Measurements from ENCODE around the gene TPSD1. TPM values are rescaled to one million over a fixed set of nuclear protein-coding genes. Genes with fewer than 3 reads are reported as not detected.
"Not testable (repeated sequence)": the region's sequence is repeated elsewhere in the genome, so short reads cannot be mapped to it uniquely, and the experiment has no call there.

TPSD1 gene
- polyA plus RNA-seq, 2 of the 4 experiments (the other 2 are of a cell fraction) = not detected

DNA sequence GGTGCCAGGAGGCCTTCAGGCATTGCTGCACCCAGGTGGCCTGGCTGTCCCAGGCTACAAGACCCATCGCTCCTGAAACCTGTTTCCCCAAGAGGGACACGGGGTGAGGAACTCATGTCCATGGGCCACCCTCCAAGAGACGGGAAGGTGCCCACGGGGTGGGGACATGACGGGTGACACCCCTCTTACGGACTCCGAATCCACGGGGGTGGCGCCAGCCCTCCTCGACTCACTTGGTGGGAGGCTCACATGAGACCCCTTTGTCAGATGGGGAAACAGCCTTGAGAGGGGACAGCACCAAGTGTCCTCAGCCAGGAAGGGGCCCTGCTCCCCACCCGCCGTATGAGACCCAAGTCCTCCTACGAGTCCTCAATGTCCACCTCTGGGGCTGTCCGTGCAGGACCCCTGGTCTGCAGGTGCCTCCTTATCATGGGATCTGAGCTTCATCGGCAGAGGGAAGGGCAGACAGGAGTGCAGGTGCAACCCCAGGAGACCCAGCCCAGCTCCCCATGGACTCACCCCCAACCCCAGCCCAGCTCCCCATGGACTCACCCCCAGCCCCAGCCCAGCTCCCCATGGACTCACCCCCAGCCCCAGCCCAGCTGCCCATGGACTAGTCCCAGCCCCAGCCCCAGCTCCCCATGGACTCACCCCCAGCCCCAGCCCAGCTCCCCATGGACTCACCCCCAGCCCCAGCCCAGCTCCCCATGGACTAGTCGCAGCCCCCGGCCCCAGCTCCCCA lies 25.2 kb upstream of the TPSD1 start:
- H3K9me3 ChIP-seq; H3K4me2 ChIP-seq; H3K4me3 ChIP-seq; FAIRE-seq; H3K4me1 ChIP-seq; H3K27ac ChIP-seq; DNase-seq (ENCODE audit: low read depth in 1 of 2, low spot score in 1 of 2); CTCF ChIA-PET; POLR2A ChIA-PET: not testable (repeated sequence)
- 70% methylated on average over 15 of the region's 17 CpGs for WGBS (ENCODE audit: missing lambda C conversion rate)
- ATAC-seq = 0 out of 6 replicates have a peak, but pooled peaks of 1 of the 2 experiments have one; percentile 1

DNA sequence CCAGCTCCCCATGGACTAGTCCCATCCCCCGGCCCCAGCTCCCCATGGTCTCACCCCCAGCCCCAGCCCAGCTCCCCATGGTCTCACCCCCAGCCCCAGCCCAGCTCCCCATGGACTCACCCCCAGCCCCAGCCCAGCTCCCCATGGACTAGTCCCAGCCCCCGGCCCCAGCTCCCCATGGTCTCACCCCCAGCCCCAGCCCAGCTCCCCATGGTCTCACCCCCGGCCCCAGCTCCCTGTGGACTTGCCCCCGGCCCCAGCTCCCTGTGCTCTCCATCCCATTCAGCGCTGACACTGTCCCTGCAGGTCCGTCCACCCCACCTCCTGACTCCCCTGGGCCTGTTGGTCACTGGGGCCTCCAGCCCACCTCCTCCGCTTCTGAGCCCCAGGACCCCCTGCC lies 24.6 kb upstream of the TPSD1 start:
- H3K4me1 ChIP-seq; ATAC-seq; CTCF ChIA-PET; H3K4me3 ChIP-seq; POLR2A ChIA-PET; H3K9me3 ChIP-seq; H3K27ac ChIP-seq; H3K4me2 ChIP-seq; DNase-seq (ENCODE audit: low read depth in 1 of 2, low spot score in 1 of 2); FAIRE-seq: not testable (repeated sequence)
- WGBS (ENCODE audit: missing lambda C conversion rate) = 69% methylated on average over 3 of the region's 7 CpGs

DNA sequence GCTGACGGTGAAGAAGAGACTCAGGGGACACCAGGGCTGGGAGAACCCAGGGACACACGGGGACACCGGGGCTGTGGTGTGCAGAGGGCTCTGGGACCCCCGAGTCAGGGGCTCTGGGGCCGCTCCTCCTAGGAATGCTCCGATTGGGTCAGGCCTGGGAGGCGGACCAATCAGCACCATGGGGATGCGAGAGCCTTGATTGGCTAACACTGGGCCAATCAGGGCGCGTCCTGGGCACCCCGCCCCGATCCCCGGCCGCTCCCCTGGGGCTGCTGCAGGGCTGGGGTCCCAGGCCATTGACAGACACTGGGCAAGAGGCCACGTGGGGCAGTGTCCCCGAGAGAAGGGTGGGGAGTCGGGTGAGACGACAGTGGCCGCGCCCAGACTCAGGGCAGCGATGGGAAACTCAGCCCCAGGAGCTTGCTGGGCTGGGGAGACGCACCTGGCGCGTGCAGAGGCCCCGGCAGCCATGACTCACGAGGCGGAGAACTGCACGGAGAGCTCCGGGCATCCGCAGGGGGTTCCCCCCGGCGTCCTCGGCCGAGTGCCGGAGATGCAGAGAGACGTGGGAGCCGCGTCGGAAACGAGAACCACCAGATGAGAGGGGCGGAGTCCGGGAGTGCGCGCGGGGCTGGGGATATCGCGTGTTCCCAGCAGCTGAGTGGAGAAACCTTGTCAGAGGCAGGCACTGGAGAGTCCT lies 23.7 kb upstream of the TPSD1 start:
- DNase-seq (ENCODE audit: low read depth in 1 of 2, low spot score in 1 of 2); H3K27ac ChIP-seq; FAIRE-seq; H3K4me3 ChIP-seq; CTCF ChIA-PET; H3K9me3 ChIP-seq; H3K4me2 ChIP-seq; POLR2A ChIA-PET; H3K4me1 ChIP-seq: not testable (repeated sequence)
- no CpG with 5 or more reads among the region's 47 CpGs for WGBS (ENCODE audit: missing lambda C conversion rate)
- ATAC-seq = peak; percentile 56 to 83

DNA sequence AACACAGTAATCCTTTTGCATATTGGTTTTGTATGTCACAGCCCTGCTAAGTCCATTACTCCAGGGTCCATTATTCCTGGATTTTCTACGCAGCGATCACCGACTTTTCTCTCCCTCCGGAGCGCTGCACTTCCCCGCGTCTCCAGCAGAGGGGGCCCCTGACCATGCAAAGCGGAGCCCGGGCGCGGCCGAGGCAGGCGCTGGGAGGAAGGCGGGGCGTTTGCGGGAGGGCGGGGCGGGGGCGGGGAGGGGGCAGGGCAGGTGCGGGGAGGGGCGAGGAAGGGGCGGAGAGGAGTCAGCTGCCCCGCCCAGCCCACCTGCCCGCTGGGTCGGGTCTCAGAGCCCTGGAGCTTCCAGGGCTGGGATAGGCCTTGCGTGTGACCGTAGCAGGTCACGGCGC lies 19.2 kb upstream of the TPSD1 start:
- H3K27ac ChIP-seq; DNase-seq (ENCODE audit: low read depth in 1 of 2, low spot score in 1 of 2); H3K9me3 ChIP-seq; H3K4me1 ChIP-seq; H3K4me3 ChIP-seq; H3K4me2 ChIP-seq; FAIRE-seq; POLR2A ChIA-PET; CTCF ChIA-PET: not testable (repeated sequence)
- ATAC-seq = peak; percentile 33 to 58; a peak in 4 of 6 replicates
- WGBS (ENCODE audit: missing lambda C conversion rate) = no CpG with 5 or more reads among the region's 29 CpGs

DNA sequence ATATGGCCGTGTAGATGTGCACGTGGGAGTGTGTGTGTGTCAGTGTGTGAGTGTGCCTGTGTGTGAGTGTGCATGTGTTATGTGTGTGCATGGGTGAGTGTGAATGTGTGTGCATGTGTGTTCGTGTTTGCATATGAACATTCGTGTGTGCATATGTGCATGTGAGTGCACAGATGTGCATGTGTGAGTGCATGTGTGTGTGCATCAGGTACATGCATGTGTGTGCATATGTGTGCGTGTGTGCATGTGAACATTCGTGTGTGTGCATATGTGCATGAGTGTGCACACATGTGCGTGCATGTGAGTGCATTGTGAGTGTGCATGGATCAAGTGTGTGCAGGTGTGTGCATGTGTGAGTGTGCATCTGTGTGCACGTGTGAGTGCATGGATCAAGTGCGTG lies 17.9 kb upstream of the TPSD1 start:
- TF ChIP-seq RAD21 (conservative IDR thresholded peaks at IDR 0.05 in 1 of 2, IDR thresholded peaks at IDR 0.05 in 1 of 2) (no peak), EHF (CRISPR knock-in tag; IDR thresholded peaks at IDR 0.05) (no peak), ZNF302 (CRISPR knock-in tag; IDR thresholded peaks at IDR 0.05) (no peak), GATA3 (IDR thresholded peaks at IDR 0.05; ENCODE audit: borderline replicate concordance) (no peak), FOSB (CRISPR knock-in tag; IDR thresholded peaks at IDR 0.05) (no peak), KDM5A (IDR thresholded peaks at IDR 0.05) (no peak), FOSL2 (IDR thresholded peaks at IDR 0.05) (no peak), FOSL2 (CRISPR knock-in tag; IDR thresholded peaks at IDR 0.05) (no peak), CBX2 (IDR thresholded peaks at IDR 0.05; ENCODE audit: borderline replicate concordance, low read depth) (no peak)
- TF ChIP-seq, protein P1, sequence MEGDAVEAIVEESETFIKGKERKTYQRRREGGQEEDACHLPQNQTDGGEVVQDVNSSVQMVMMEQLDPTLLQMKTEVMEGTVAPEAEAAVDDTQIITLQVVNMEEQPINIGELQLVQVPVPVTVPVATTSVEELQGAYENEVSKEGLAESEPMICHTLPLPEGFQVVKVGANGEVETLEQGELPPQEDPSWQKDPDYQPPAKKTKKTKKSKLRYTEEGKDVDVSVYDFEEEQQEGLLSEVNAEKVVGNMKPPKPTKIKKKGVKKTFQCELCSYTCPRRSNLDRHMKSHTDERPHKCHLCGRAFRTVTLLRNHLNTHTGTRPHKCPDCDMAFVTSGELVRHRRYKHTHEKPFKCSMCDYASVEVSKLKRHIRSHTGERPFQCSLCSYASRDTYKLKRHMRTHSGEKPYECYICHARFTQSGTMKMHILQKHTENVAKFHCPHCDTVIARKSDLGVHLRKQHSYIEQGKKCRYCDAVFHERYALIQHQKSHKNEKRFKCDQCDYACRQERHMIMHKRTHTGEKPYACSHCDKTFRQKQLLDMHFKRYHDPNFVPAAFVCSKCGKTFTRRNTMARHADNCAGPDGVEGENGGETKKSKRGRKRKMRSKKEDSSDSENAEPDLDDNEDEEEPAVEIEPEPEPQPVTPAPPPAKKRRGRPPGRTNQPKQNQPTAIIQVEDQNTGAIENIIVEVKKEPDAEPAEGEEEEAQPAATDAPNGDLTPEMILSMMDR (IDR thresholded peaks at IDR 0.05) = no peak
- TF ChIP-seq, protein P2, sequence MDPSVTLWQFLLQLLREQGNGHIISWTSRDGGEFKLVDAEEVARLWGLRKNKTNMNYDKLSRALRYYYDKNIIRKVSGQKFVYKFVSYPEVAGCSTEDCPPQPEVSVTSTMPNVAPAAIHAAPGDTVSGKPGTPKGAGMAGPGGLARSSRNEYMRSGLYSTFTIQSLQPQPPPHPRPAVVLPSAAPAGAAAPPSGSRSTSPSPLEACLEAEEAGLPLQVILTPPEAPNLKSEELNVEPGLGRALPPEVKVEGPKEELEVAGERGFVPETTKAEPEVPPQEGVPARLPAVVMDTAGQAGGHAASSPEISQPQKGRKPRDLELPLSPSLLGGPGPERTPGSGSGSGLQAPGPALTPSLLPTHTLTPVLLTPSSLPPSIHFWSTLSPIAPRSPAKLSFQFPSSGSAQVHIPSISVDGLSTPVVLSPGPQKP (IDR thresholded peaks at IDR 0.05; ENCODE audit: low read depth, low read length) = no peak
- Histone ChIP-seq H3K9me3 (no peaks in the 10 kb centered on the region), H3K27ac (no peak overlapping the region), H3K4me2 (no peak overlapping the region), H3K4me1 (no peaks in the 10 kb centered on the region), H3K4me3 (no peak overlapping the region)
- CTCF ChIA-PET = interaction anchor here (1.0 to 1.2 kb wide), 3 partner anchors 30 to 181 kb away, joined by 3 to 4 read pairs (median 4); no protein-coding TSS in a partner anchor
- POLR2A ChIA-PET = no interaction called here
- ATAC-seq (no peak), DNase-seq (ENCODE audit: low read depth in 1 of 2, low spot score in 1 of 2) (no peak), FAIRE-seq (no peak)
- WGBS (ENCODE audit: missing lambda C conversion rate) = 68% methylated on average over 9 of the region's 9 CpGs

DNA sequence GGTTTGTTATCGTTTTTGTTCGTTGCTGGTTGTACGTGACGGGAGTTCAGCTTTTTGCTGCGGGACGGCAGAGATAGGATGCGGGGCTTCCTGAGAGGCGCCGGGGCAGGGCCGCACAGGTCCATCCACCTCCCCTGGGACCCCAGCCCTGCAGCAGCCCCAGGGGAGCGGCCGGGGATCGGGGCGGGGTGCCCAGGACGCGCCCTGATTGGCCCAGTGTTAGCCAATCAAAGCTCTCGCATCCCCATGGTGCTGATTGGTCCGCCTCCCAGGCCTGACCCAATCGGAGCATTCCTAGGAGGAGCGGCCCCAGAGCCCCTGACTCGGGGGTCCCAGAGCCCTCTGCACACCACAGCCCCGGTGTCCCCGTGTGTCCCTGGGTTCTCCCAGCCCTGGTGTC lies 17.0 kb upstream of the TPSD1 start:
- peak; percentile 30 to 46; a peak in 3 of 6 replicates for ATAC-seq
- H3K9me3 ChIP-seq; DNase-seq (ENCODE audit: low read depth in 1 of 2, low spot score in 1 of 2); FAIRE-seq; H3K27ac ChIP-seq; H3K4me3 ChIP-seq; H3K4me2 ChIP-seq; POLR2A ChIA-PET; H3K4me1 ChIP-seq: not testable (repeated sequence)
- CTCF ChIA-PET = interaction anchor here (0.6 to 1.2 kb wide), 4 partner anchors 30 to 182 kb away, joined by 3 to 4 read pairs (median 4); no protein-coding TSS in a partner anchor
- 90% methylated on average over 10 of the region's 23 CpGs for WGBS (ENCODE audit: missing lambda C conversion rate)

DNA sequence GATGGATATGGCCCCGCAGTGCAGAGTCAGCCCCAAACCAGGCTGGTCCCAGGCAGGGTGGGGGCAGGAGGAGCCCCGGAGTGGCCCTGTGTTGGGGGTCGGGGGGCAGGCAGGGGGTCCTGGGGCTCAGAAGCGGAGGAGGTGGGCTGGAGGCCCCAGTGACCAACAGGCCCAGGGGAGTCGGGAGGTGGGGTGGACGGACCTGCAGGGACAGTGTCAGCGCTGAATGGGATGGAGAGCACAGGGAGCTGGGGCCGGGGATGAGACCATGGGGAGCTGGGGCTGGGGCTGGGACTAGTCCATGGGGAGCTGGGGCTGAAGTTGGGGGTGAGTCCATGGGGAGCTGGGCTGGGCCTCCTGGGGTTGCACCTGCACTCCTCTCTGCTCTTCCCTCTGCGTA lies 16.3 kb upstream of the TPSD1 start:
- CTCF ChIA-PET; H3K4me1 ChIP-seq; H3K9me3 ChIP-seq; FAIRE-seq; DNase-seq (ENCODE audit: low read depth in 1 of 2, low spot score in 1 of 2); H3K4me2 ChIP-seq; POLR2A ChIA-PET; H3K27ac ChIP-seq; ATAC-seq; H3K4me3 ChIP-seq: not testable (repeated sequence)
- WGBS (ENCODE audit: missing lambda C conversion rate) = 83% methylated on average over 1 of the region's 9 CpGs

DNA sequence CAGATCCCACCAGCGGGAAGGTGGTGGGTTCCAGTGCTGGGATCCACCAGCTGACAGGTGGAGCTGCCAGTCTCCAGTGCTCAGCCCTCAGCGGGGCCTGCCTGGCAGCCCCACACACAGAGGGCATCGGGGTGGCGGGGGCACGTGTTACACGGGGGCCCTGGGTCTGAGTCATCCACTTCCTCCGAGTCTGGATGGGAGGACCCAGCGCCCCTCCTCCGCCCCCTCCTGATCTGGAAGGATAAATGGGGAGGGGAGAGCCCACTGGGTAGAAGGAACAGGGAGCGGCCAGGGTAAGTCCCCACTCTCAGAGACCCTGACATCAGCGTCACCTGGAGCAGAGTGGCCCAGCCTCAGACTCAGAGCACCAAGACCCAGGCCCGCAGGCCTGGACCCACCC lies 15.4 kb upstream of the TPSD1 start, which contains the start of gene TPSAB1:
Gene TPSAB1, plus strand, starts transcription at position 270 of the 400 bp plus-strand sequence. CDS start 234 bp downstream, outside the sequence.
- CTCF ChIA-PET; H3K9me3 ChIP-seq; DNase-seq (ENCODE audit: low read depth in 1 of 2, low spot score in 1 of 2); H3K4me3 ChIP-seq; H3K4me1 ChIP-seq; H3K27ac ChIP-seq; POLR2A ChIA-PET; H3K4me2 ChIP-seq; FAIRE-seq: not testable (repeated sequence)
- 100% methylated on average over 2 of the region's 12 CpGs for WGBS (ENCODE audit: missing lambda C conversion rate)
- ATAC-seq = peak in 1 of 2 experiments; percentile 4; a peak in 2 of 6 replicates

Measured in A549 (cell line).